Measurements from ENCODE around the gene PDCD11.

Gene PDCD11

GRCh38 chr10:103440416-103440815 lies 44.0 kb downstream of the PDCD11 start:
- DNase-seq (ENCODE audit: low spot score), result no peak
- TF ChIP-seq CTCF (IDR thresholded peaks at IDR 0.05; ENCODE audit: extremely low read depth, missing control alignments), result no peak

- no peak for TF ChIP-seq CTCF (IDR thresholded peaks at IDR 0.05; ENCODE audit: extremely low read depth, missing control alignments)
- no peak for DNase-seq (ENCODE audit: low spot score)
Measured at GRCh38 chr10:103441206-103441605, 44.8 kb downstream of the PDCD11 start.

GRCh38 chr10:103441611-103442010 lies 45.2 kb downstream of the PDCD11 start:
- DNase-seq (ENCODE audit: low spot score), result no peak
- TF ChIP-seq CTCF (IDR thresholded peaks at IDR 0.05; ENCODE audit: extremely low read depth, missing control alignments), result no peak

DNA sequence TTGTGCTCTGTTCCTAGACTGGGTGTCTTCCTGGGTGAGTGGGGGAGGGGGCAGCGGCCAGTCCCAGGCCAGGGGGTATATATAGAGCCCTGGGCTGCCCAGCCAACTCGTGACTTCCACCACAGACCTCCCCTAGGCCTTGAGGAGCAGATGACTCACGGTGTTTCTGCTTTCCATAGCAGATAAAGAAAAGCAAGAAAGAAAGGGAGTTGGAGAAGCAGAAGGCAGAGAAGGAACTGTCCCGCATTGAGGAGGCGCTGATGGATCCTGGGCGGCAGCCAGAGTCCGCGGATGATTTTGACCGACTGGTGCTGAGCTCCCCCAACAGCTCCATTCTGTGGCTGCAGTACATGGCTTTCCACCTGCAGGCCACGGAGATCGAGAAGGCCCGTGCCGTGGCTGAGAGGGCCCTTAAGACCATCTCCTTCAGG lies 45.6 kb downstream of the PDCD11 start:
- no peak for TF ChIP-seq CTCF (IDR thresholded peaks at IDR 0.05; ENCODE audit: extremely low read depth, missing control alignments)
- no peak for DNase-seq (ENCODE audit: low spot score)

DNA sequence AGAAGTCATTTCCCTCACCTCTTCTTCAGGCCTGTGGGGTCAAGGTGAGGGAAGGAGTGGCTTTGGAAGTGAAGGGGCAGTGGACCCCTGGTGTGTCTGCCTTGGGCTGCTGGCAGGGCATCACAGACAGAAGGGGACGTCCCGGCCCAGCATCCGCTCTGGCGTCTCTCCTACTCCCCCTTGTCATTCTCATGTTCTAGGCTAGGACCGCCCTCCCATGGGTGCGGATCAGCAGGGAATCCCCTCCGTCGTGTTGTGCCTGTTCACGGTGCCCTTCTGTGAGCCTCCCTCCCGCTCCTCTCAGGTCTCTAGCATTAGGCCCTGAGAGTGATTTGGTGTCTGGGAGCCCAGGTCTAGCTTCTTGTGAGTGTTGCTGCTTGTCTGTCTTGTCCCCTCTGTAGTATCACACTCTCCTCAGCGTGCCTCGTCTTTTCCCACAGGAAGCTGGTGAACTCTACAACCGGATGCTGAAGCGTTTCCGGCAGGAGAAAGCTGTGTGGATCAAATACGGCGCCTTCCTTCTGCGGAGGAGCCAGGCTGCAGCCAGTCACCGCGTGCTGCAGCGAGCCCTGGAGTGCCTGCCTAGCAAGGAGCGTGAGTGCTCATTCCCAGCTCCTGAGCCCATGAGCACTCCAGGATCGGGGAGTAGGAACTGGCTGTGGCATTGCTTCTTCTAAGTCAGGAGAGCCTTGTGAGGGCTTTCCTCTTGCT lies 47.2 kb downstream of the PDCD11 start:
- no peak for TF ChIP-seq CTCF (IDR thresholded peaks at IDR 0.05; ENCODE audit: extremely low read depth, missing control alignments)
- no peak for DNase-seq (ENCODE audit: low spot score)

DNA sequence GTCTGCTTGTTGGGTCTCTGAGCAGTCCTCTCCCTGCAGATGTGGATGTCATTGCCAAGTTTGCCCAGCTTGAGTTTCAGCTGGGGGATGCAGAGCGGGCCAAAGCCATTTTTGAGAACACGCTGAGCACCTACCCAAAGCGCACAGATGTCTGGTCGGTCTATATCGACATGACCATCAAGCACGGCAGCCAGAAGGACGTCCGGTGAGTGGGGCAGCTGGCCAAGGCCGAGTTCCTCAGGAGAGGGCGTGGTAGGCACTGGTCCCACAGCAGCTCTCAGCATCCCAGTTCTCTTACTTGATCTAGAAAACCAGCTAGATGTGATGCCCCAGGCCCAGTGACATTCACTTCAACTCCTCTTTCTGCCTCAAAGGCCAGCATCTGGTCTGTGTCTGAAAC lies 48.1 kb downstream of the PDCD11 start:
- no peak for DNase-seq (ENCODE audit: low spot score)
- TF ChIP-seq CTCF (IDR thresholded peaks at IDR 0.05; ENCODE audit: extremely low read depth, missing control alignments), result no peak

DNA sequence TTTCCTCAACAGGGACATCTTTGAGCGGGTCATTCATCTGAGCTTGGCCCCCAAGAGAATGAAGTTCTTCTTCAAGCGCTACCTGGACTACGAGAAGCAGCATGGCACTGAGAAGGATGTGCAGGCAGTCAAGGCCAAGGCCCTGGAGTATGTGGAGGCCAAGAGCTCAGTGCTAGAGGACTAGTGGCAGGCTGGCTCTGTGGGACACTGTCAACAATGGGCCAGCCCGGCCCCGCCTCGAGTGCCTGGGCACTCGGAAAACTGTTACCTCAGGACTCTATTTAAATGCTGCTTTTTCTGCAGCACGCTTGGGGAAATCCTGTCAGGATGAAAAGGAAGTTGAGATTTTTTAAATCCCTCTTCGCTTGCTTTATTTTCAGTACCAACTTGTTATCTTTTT lies 48.9 kb downstream of the PDCD11 start:
- no peak for TF ChIP-seq CTCF (IDR thresholded peaks at IDR 0.05; ENCODE audit: extremely low read depth, missing control alignments)

More for the DNA sequence above, 48.9 kb downstream of the PDCD11 start:
- DNase-seq (ENCODE audit: low spot score), result no peak
